HG03280 (cell line): ENCODE data around the gene LRRC74A.
"Not testable (repeated sequence)": the region's sequence is repeated elsewhere in the genome, so short reads cannot be mapped to it uniquely, and the experiment has no call there.

Experiments used
- ATAC-seq: cut with Tn5 transposase; IDR thresholded peaks from one replicate; pipeline ENCODE4 v1.9.1; 2021; ENCODE audit warnings: mild to moderate bottlenecking, moderate library complexity; ENCODE audit not compliant: unreplicated experiment

Gene LRRC74A

DNA sequence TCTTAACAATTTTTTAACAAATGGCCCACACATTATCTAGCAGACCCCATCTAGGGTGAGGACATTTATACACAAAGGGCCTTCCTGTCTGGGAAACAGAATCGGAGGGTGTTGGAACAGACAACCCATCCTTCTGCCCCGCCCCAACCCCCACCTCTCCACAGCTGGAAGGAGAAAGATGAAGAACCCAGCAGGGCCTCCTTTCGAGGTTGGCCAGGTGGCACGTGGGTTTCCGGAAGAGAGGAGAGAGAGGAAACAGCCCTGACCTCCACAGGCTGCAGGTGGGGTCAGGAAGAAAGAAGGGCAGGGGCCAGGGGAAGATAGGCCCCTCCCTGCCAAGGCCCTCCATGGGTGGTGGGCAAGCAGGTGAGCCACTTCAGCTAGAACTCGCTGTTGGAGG is 57.2 kb downstream of the LRRC74A start:
- no peak for ATAC-seq

DNA sequence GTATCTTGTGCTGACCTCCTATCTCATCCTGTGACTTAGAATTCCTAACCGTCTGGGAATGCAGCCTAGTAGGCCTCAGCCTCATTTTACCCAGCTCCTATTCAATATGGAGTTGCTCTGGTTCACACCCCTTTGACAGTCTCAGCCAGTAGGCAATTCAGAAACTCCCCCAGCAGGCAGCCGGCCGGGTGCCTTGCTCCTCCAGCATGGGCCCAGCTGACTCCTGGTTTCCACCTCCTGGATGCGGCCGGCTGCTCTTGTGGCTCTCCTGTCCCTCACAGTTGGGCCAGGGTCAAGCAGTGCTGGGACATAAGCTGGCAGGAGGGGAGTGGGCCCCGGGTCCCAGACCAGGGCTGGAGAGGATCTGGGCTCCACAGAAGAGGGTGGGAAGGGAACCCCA is 58.2 kb downstream of the LRRC74A start:
- ATAC-seq, result no peak

- ATAC-seq, result no peak
Observed at GRCh38 chr14:76884853-76885276, 58.7 kb downstream of the LRRC74A start.

DNA sequence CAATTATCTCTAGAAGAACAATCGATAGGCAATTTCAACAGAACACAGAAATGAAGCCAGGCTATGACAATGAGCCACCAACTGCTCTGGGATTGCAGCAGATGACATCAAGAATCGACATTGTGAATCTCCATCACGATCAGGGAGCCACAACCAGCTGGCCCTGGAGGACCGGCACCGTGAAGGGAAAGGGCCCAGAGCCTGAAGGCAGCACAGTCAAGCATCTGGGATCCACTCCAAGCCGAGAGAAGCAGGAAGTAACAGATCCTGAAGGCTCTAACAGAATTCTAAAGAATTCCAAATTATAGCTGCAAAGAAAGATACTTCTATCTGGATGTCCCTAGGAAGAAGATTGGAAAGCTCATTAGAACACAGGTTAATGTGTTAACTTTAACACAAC is 61.0 kb downstream of the LRRC74A start:
- ATAC-seq, result no peak

DNA sequence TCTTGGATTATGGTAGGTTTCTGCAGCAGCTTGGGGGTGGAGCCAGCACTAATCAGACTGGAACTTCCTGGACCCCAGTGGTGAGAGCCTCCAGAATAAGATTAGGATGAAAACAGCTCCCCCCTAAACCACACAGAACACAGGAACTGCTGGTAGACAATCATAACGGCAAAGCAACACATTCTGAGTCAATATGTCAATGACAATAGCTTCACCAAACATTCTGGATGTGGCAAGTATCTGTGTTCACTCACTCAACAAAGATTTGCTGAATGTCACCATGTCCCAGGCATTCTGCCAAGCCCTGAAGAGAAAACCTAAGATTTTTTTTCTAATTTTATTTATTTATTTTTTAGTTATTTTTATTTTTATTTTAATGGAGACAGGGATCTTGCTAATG is 65.2 kb downstream of the LRRC74A start:
- ATAC-seq, result no peak

GRCh38 chr14:76894308-76894707 is 68.1 kb downstream of the LRRC74A start:
- ATAC-seq, result no peak

DNA sequence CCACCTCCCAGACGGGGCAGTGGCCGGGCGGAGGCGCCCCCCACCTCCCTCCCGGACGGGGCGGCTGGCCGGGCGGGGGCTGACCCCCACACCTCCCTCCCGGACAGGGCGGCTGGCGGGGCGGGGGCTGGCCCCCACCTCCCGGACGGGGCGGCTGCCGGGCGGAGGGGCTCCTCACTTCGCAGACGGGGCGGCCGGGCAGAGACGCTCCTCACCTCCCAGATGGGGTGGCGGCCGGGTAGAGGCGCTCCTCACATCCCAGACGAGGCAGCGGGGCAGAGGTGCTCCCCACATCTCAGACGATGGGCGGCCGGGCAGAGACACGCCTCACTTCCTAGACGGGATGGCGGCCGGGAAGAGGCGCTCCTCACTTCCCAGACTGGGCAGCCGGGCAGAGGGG is 71.8 kb downstream of the LRRC74A start:
- not testable (repeated sequence) for ATAC-seq

- ATAC-seq, result no peak
Observed at GRCh38 chr14:76900682-76901081, 74.5 kb downstream of the LRRC74A start.

DNA sequence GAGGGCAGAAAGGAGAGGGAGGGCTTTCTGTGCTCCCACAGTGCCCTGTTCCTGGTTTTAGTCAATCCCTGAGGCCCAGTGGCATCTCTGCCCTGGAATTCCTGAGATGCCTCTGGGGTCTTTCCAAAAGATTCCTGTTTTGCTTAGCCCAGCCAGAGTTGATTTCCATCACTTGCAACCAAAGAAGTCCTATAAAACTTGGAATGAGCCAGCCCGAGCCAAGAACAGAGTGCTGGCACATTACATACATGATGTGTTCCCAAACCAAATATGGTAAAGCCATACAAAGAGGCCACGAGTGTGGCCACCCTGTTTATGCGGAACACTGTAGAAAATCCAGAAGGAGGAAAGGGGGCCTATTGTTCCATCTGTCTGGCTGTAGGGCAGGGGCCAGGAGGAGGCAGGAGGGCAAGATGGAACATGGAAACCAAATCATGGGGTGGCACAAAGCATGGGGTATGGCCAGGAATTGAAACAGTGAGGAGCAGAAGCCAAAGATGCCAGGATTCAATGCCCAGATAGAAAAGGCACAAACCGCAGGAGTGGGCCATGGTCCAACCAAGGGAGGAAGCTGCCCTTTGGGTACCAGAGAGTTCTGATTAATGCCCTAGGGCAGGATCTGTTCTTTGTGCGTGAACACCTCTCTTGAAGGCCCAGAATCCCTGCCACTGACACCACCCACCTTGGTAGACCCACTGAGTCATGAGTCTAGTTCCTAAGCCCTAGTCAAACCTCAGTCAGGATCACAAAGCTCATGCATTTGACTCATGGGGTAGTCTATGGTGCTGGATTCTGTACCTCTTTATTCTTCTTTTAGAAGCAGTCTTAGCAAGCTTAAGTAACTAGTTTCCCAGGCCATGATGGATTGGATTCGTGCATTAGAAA is 75.2 kb downstream of the LRRC74A start:
- ATAC-seq, result no peak

DNA sequence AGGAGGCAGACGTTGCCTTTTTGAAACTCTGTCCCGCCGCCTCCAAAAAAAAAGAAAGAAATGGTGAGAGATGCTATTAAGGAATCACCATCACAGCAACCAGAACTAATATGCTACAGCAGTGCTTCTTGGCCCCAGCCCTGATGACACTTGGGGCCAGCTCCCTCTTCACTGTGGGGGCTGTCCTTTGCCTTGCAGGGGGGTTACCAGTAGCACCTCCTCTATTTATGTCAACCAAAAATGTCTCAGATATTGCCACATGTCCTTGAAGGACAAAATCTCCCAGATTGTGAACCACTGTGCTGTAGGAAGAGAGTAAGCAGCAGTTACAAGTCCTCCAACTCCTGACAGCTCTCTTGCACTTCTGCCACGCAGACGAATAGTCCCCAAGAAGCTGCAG is 76.4 kb downstream of the LRRC74A start:
- ATAC-seq, result no peak

GRCh38 chr14:76904100-76904739 is 78.0 kb downstream of the LRRC74A start:
- ATAC-seq, result no peak

DNA sequence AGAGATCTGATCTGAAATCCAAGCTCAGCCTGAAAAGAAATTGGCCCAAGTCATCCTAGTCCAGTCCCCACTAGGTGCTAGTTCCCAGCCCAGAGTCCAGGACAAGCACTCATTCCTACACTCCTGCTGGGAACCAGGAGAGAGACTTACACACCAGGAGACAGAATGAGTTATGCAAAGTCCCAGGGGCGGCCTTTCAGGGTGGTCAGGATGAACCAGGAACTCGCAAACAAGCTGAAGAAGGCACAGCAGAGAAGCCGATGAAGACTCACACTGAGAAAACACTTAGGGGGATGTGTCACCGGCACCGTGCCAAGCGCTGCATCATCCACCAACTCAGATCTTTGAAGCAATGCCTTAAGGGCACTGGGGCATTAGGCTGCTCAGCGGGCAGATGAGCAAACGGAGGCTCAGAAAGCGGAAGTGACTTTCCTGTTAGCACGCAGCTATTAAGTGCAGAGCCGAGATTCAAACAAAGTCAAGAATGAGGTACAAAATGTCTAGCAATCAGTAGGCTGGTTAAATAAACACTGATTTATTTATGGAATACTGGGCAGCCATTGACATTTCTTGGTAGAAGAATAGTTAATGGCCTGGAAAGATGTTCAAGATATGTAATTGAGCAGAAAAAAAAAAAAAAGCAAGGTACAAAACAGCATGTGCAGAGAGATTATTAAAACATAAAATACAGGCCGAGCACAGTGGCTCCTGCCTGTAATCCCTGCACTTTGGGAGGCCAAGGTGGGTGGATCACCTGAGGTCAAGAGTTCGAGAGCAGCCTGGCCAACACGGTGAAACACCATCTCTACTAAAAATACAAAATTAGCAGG is 78.7 kb downstream of the LRRC74A start:
- no peak for ATAC-seq

GRCh38 chr14:76908834-76909233 is 82.6 kb downstream of the LRRC74A start:
- ATAC-seq, result peak; percentile 51

GRCh38 chr14:76909266-76909665 is 83.1 kb downstream of the LRRC74A start:
- ATAC-seq, result no peak

GRCh38 chr14:76910371-76910890 is 84.2 kb downstream of the LRRC74A start:
- ATAC-seq, result no peak

- no peak for ATAC-seq
Observed at GRCh38 chr14:76911473-76911872, 85.3 kb downstream of the LRRC74A start.

DNA sequence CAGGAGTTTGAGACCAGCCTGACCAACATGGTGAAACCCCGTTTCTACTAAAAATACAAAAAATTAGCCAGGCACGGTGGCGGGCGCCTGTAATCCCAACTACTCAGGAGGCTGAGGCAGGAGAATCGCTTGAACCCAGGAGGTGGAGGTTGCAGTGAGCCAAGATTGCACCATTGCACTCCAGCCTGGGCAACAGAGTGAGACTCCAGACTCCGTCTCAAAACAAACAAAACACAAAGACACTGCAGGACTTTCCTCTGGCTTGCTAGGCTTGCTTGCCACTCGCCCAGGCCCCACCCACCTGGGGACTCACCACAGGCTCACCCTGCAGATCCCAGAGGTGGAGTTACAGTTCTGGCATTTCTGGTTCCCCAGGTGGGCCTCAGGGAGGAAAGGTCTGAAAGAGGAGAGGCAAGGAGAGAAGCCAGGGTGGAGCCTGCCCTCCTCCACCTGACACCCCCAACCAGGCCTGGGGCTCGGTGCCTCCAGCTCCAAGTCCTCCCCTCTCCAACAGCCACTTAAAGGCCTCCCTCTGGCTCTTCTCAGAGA is 88.4 kb downstream of the LRRC74A start:
- ATAC-seq, result not testable (repeated sequence)

GRCh38 chr14:76916040-76916715 is 90.0 kb downstream of the LRRC74A start:
- no peak for ATAC-seq

DNA sequence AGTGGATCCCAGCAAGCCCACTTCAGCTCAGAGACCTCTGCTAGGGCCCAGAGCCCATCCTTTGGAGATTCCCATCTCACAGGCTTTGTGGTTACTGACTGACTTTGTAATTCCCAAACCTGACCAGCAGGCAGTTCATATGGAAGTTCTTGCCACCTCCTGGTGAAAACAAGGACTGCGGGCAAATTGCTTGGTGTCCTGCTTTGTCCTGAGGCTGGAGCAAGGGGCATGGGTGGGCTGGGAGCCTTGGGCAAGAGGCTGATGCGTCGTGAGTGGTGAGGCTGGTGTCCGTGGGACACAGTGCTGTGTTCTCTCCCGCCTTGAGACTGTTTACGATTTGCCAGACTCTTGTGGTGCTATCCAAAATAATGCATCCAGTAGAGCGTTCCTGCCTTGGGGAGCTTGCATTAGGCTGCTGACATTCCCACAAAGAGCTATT is 91.0 kb downstream of the LRRC74A start:
- no peak for ATAC-seq

- no peak for ATAC-seq
Observed at GRCh38 chr14:76917745-76918255, 91.6 kb downstream of the LRRC74A start.
